ENCODE results near the gene RPLP2.

Gene RPLP2

DNA sequence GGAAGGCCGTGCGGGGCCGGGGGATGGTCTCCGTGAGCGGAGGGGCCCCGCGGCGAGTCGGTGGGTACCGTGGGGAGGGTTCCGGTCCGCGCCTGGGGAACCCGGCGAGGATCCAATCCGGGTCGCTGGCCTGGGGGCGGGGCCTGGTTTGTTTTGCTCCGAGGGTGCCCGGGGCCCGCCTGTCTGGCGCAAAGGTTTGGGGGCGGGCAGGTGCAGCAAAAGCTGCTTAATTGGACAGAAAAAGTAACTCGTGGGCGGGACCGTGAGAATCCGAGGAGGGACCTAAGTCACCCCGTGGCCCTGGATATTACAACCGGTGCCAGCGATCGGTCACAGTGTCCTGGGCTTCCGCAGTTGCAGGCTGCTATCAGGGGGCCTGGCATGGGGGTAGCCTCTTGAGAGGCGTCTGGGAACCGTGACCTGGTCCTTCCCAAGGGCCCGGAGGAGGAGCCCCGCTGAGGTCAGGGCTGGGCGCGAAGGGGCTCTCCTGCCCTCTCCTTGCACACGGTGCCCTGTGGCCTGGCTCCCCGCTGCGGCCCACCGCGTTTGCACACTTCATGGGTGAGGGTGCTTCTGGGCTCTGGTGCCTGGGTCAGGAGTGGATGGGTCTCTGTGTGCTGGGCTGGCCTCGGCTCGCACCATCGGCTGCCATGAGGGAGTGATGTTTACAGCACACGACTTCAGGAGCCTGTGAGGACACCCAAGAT, 10.3 kb downstream of the RPLP2 start:
- peaks cover 11% of the 10 kb centered on the region for H4K20me1 ChIP-seq (ENCODE audit: control insufficient read depth, insufficient read depth, low read depth, low read length)
- no peaks in the 10 kb centered on the region for H3K9me2 ChIP-seq (replicated peaks; ENCODE audit: control insufficient read depth, low read length)
- H3K4me2 ChIP-seq (ENCODE audit: low read length): peak overlapping the region; percentile 83
- peaks cover 17% of the 10 kb centered on the region for H3K4me1 ChIP-seq (ENCODE audit: control insufficient read depth, low read length)
- H3F3A ChIP-seq (ENCODE audit: control insufficient read depth, insufficient read depth): peaks cover 15% of the 10 kb centered on the region
- peaks cover 18% of the 10 kb centered on the region for H3K36me3 ChIP-seq (ENCODE audit: control insufficient read depth, low read length)
- peaks cover 16% of the 10 kb centered on the region for H3K79me2 ChIP-seq (ENCODE audit: control insufficient read depth, low read length)
- peak overlapping the region; percentile 73 for H3K4me3 ChIP-seq (ENCODE audit: low read length)
- H3K27ac ChIP-seq (ENCODE audit: low read depth, low read length): peak overlapping the region; percentile 44
- no peaks in the 10 kb centered on the region for H3K9me3 ChIP-seq (ENCODE audit: control insufficient read depth, insufficient read depth, low read length)
- no peaks in the 10 kb centered on the region for H3K27me3 ChIP-seq (ENCODE audit: control insufficient read depth, low read length)
- TF ChIP-seq CTCF (IDR thresholded peaks at IDR 0.05; ENCODE audit: low read depth, low read length, poor library complexity, severe bottlenecking) (no peak), EZH2phosphoT487 (IDR thresholded peaks at IDR 0.05; ENCODE audit: borderline replicate concordance, low read length) (no peak)

- peaks cover 16% of the 10 kb centered on the region for H3K36me3 ChIP-seq (ENCODE audit: control insufficient read depth, low read length)
- H3K79me2 ChIP-seq (ENCODE audit: control insufficient read depth, low read length): peaks cover 16% of the 10 kb centered on the region
- peaks cover 10% of the 10 kb centered on the region for H3F3A ChIP-seq (ENCODE audit: control insufficient read depth, insufficient read depth)
- H3K9me2 ChIP-seq (replicated peaks; ENCODE audit: control insufficient read depth, low read length): no peaks in the 10 kb centered on the region
- TF ChIP-seq EZH2phosphoT487 (IDR thresholded peaks at IDR 0.05; ENCODE audit: borderline replicate concordance, low read length): no peak
- no peak for TF ChIP-seq CTCF (IDR thresholded peaks at IDR 0.05; ENCODE audit: low read depth, low read length, poor library complexity, severe bottlenecking)
- peak overlapping the region; percentile 73 for H3K4me3 ChIP-seq (ENCODE audit: low read length)
- peak overlapping the region; percentile 83 for H3K4me2 ChIP-seq (ENCODE audit: low read length)
- no peaks in the 10 kb centered on the region for H3K9me3 ChIP-seq (ENCODE audit: control insufficient read depth, insufficient read depth, low read length)
- no peaks in the 10 kb centered on the region for H3K27me3 ChIP-seq (ENCODE audit: control insufficient read depth, low read length)
- H4K20me1 ChIP-seq (ENCODE audit: control insufficient read depth, insufficient read depth, low read depth, low read length): peaks cover 11% of the 10 kb centered on the region
- H3K27ac ChIP-seq (ENCODE audit: low read depth, low read length): no peak overlapping the region
- H3K4me1 ChIP-seq (ENCODE audit: control insufficient read depth, low read length): peaks cover 17% of the 10 kb centered on the region
These were observed 11.1 kb downstream of the RPLP2 start for GRCh38 chr11:820655-821511.

GRCh38 chr11:821512-822371, 12.0 kb downstream of the RPLP2 start:
- H3K4me2 ChIP-seq (ENCODE audit: low read length): no peak overlapping the region; the same call in 1 of the 2 replicates
- peaks cover 22% of the 10 kb centered on the region for H3K4me1 ChIP-seq (ENCODE audit: control insufficient read depth, low read length)
- H3K9me2 ChIP-seq (replicated peaks; ENCODE audit: control insufficient read depth, low read length): no peaks in the 10 kb centered on the region
- peaks cover 16% of the 10 kb centered on the region for H3K79me2 ChIP-seq (ENCODE audit: control insufficient read depth, low read length)
- no peak overlapping the region for H3K4me3 ChIP-seq (ENCODE audit: low read length)
- peaks cover 11% of the 10 kb centered on the region for H4K20me1 ChIP-seq (ENCODE audit: control insufficient read depth, insufficient read depth, low read depth, low read length)
- H3K27me3 ChIP-seq (ENCODE audit: control insufficient read depth, low read length): peaks cover under 1% of the 10 kb centered on the region
- peaks cover 13% of the 10 kb centered on the region for H3K36me3 ChIP-seq (ENCODE audit: control insufficient read depth, low read length)
- no peak for TF ChIP-seq CTCF (IDR thresholded peaks at IDR 0.05; ENCODE audit: low read depth, low read length, poor library complexity, severe bottlenecking)
- TF ChIP-seq EZH2phosphoT487 (IDR thresholded peaks at IDR 0.05; ENCODE audit: borderline replicate concordance, low read length): no peak
- H3F3A ChIP-seq (ENCODE audit: control insufficient read depth, insufficient read depth): peaks cover 5% of the 10 kb centered on the region; the same call in 1 of the 2 replicates
- no peaks in the 10 kb centered on the region for H3K9me3 ChIP-seq (ENCODE audit: control insufficient read depth, insufficient read depth, low read length)
- no peak overlapping the region for H3K27ac ChIP-seq (ENCODE audit: low read depth, low read length)

Data from DOHH2 (cell line).